ENCODE data around the gene ENOX1.

The ENOX1 gene

GRCh38 chr13:43405457-43405856 lies 381.3 kb downstream of the ENOX1 start:
- Histone ChIP-seq H2AFZ (ENCODE audit: low read length) (no peak overlapping the region), H3K9me2 (ENCODE audit: low read depth, low read length) (no peaks in the 10 kb centered on the region), H3F3A (ENCODE audit: insufficient read depth, low read length) (no peaks in the 10 kb centered on the region), H3K4me2 (ENCODE audit: low read length) (no peak overlapping the region), H3K36me3 (ENCODE audit: insufficient read depth, low read length) (no peaks in the 10 kb centered on the region), H3K79me2 (ENCODE audit: insufficient read depth, low read length) (no peaks in the 10 kb centered on the region), H3K4me3 (ENCODE audit: low read depth, low read length, poor library complexity, severe bottlenecking) (no peak overlapping the region), H3K9me3 (ENCODE audit: low read length) (no peaks in the 10 kb centered on the region), H3K9ac (ENCODE audit: low read length) (no peak overlapping the region), H3K27me3 (ENCODE audit: insufficient read depth, low read length) (no peaks in the 10 kb centered on the region), H3K4me1 (ENCODE audit: insufficient read depth, low read length, severe bottlenecking) (no peaks in the 10 kb centered on the region), H4K20me1 (ENCODE audit: insufficient read depth, low read length) (no peaks in the 10 kb centered on the region), H3K27ac (ENCODE audit: low read depth, low read length, poor library complexity, severe bottlenecking) (no peak overlapping the region)
- TF ChIP-seq EZH2 (IDR thresholded peaks at IDR 0.05; ENCODE audit: borderline replicate concordance, low read length): no peak
- TF ChIP-seq CTCF (IDR thresholded peaks at IDR 0.05; ENCODE audit: low read length): no peak

- H2AFZ ChIP-seq (ENCODE audit: low read length): no peak overlapping the region
- H3K9me2 ChIP-seq (ENCODE audit: low read depth, low read length): no peaks in the 10 kb centered on the region
- no peaks in the 10 kb centered on the region for H3K27me3 ChIP-seq (ENCODE audit: insufficient read depth, low read length)
- H3F3A ChIP-seq (ENCODE audit: insufficient read depth, low read length): no peaks in the 10 kb centered on the region
- no peaks in the 10 kb centered on the region for H4K20me1 ChIP-seq (ENCODE audit: insufficient read depth, low read length)
- no peak overlapping the region for H3K27ac ChIP-seq (ENCODE audit: low read depth, low read length, poor library complexity, severe bottlenecking)
- H3K36me3 ChIP-seq (ENCODE audit: insufficient read depth, low read length): no peaks in the 10 kb centered on the region
- no peaks in the 10 kb centered on the region for H3K79me2 ChIP-seq (ENCODE audit: insufficient read depth, low read length)
- no peaks in the 10 kb centered on the region for H3K9me3 ChIP-seq (ENCODE audit: low read length)
- no peak for TF ChIP-seq CTCF (IDR thresholded peaks at IDR 0.05; ENCODE audit: low read length)
- no peaks in the 10 kb centered on the region for H3K4me1 ChIP-seq (ENCODE audit: insufficient read depth, low read length, severe bottlenecking)
- H3K4me2 ChIP-seq (ENCODE audit: low read length): no peak overlapping the region
- H3K4me3 ChIP-seq (ENCODE audit: low read depth, low read length, poor library complexity, severe bottlenecking): no peak overlapping the region
- no peak overlapping the region for H3K9ac ChIP-seq (ENCODE audit: low read length)
Observed at GRCh38 chr13:43402380-43402779, 384.4 kb downstream of the ENOX1 start.

GRCh38 chr13:43401361-43401760 lies 385.4 kb downstream of the ENOX1 start:
- H3K27me3 ChIP-seq (ENCODE audit: insufficient read depth, low read length): no peaks in the 10 kb centered on the region
- no peaks in the 10 kb centered on the region for H3K79me2 ChIP-seq (ENCODE audit: insufficient read depth, low read length)
- H3K4me2 ChIP-seq (ENCODE audit: low read length): no peak overlapping the region
- no peaks in the 10 kb centered on the region for H3K4me1 ChIP-seq (ENCODE audit: insufficient read depth, low read length, severe bottlenecking)
- H3K27ac ChIP-seq (ENCODE audit: low read depth, low read length, poor library complexity, severe bottlenecking): no peak overlapping the region
- H3K4me3 ChIP-seq (ENCODE audit: low read depth, low read length, poor library complexity, severe bottlenecking): no peak overlapping the region
- H3K36me3 ChIP-seq (ENCODE audit: insufficient read depth, low read length): no peaks in the 10 kb centered on the region
- no peaks in the 10 kb centered on the region for H3F3A ChIP-seq (ENCODE audit: insufficient read depth, low read length)
- no peaks in the 10 kb centered on the region for H3K9me3 ChIP-seq (ENCODE audit: low read length)
- no peaks in the 10 kb centered on the region for H3K9me2 ChIP-seq (ENCODE audit: low read depth, low read length)
- TF ChIP-seq EZH2 (IDR thresholded peaks at IDR 0.05; ENCODE audit: borderline replicate concordance, low read length) (no peak), CTCF (IDR thresholded peaks at IDR 0.05; ENCODE audit: low read length) (no peak)
- no peaks in the 10 kb centered on the region for H4K20me1 ChIP-seq (ENCODE audit: insufficient read depth, low read length)
- no peak overlapping the region for H3K9ac ChIP-seq (ENCODE audit: low read length)
- no peak overlapping the region for H2AFZ ChIP-seq (ENCODE audit: low read length)

All from OCI-LY1 (cell line).